Muscle of back (tissue), 11 donors: ENCODE results near the gene PCSK4. TPM values are rescaled to one million over a fixed set of nuclear protein-coding genes. Genes with fewer than 3 reads are reported as not detected.

ENCODE experiments used
- DNase-seq, 3 donors: peaks; one replicate each; pipeline versions ENCODE4 v3.0.0 to v3.0.0-alpha.2; 2013
- polyA plus RNA-seq, 10 donors: library from polyadenylated mRNA; unstranded; fragments of 120-200 nt; gene quantifications; one replicate each; pipeline ENCODE4 v1.2.1, GENCODE V29; 2013; ENCODE audit not compliant: insufficient read length in 10 of 10

The PCSK4 gene
- polyA plus RNA-seq, 10 donors = 0.46 to 2.0 (median 0.88) TPM

DNA sequence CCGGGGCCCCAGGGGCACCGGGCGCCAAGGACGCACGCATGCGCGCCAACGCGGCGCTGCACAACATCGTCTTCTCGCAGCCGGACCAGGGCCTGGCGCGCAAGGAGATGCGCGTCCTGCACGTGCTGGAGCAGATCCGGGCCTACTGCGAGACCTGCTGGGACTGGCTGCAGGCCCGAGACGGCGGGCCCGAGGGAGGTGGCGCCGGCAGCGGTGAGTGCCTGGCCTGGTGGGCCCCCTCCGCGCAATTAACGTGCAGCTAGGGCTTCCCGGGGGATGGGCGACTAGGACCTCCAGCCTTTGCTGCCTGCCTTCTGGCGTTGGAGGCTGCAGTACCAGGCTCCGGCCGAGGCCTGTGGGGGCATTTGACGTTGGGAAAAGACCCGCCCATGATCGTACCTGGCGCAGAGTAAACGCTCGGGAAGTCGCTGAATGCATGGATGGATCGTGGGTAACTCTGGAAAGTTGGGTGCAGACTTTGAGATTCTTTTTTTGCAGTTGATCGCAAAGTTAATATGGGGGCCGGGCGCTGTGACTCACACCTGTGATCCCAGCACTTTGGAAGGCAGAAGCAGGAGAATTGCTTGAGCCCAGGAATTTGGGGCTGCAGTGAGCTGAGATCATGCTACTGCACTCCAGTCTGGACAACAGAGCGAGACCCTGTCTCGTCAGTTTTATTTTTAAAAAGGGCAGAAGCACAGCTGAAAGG is 33.0 kb downstream of the PCSK4 start:
- DNase-seq = no peak

DNA sequence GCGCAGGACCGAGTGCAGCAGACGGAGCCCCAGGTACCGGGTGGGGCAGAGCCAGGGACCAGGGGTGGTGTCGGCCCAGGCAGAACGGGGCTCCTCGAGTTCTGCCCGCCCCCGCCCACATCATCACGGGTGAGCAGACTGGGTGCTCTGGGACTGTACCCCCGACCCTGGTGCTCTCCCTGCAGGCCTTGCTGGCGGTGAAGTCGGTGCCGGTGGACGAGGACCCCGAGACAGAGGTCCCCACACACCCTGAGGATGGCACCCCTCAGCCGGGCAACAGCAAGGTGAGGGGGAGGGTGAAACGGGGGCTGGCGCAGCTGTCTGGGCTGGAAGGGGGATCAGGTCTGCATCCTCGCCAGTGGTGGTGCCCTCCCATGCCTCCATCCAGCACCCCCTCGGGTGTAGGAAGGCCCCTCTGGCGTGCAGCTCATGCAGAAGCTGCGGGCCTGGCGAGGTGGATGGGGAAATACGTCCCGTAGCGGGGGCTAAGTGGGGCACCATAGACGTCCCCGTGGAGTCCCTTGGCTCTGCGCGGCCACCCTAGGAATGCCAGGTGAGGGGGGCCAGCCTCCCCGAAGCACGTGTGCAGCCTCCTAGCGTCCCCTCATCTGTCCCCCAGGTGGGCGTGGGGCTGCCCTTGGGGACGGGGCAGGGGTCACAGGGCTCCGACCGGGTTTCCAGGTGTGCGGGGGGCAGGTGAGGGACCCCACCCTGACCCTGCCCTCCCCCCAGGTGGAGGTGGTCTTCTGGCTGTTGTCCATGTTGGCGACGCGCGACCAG is 33.8 kb downstream of the PCSK4 start:
- DNase-seq = no peak

DNA sequence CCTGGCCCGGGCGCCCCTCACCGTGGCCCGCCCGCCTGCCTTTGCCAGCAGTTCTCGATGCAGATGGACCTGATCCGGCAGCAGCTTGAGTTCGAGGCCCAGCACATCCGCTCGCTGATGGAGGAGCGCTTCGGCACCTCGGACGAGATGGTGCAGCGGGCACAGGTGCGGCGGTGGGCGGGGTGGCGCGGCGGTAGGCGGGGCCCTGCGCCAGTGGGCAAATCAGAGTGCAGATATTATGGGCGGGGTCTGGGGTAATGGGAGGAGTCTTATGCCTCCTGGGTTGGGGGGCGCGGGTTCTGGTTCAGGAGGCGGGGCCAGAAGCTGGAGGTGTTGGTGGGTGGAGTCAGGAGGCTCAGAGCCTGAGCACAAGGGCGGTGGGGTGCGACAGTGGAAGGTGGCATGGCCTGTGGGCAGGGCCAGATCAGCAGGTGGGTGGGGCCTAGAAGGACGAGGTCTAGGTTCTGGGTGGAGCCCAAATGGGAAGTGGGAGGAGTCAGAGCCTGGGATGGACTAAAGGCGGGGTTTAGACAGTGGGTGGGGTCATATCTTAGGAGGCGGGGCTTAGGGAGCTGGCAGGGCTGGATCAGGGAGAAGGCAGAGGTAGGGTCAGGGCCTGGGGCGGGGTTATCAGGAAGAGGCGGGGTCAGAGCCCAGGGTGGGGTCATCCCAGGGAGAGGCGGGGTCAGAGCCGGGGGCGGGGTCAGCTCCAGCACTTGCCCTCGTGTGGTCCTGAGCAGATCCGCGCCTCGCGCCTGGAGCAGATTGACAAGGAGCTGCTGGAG is 34.6 kb downstream of the PCSK4 start:
- no peak for DNase-seq

DNA sequence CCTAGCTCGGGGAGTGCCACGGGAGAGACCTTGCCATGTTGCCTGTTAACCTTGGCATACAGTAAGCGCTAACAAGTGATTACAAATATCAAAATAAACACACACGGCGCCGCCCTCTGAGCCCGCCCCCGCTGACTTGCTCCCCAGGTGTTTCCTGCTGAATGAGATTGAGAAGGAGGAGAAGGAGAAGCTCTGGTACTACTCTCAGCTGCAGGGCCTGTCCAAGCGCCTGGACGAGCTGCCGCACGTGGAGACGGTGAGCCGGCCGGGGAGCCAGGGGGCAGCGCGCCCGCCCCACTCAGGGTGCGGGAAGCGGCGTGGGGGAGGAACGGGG is 35.2 kb downstream of the PCSK4 start:
- no peak for DNase-seq

DNA sequence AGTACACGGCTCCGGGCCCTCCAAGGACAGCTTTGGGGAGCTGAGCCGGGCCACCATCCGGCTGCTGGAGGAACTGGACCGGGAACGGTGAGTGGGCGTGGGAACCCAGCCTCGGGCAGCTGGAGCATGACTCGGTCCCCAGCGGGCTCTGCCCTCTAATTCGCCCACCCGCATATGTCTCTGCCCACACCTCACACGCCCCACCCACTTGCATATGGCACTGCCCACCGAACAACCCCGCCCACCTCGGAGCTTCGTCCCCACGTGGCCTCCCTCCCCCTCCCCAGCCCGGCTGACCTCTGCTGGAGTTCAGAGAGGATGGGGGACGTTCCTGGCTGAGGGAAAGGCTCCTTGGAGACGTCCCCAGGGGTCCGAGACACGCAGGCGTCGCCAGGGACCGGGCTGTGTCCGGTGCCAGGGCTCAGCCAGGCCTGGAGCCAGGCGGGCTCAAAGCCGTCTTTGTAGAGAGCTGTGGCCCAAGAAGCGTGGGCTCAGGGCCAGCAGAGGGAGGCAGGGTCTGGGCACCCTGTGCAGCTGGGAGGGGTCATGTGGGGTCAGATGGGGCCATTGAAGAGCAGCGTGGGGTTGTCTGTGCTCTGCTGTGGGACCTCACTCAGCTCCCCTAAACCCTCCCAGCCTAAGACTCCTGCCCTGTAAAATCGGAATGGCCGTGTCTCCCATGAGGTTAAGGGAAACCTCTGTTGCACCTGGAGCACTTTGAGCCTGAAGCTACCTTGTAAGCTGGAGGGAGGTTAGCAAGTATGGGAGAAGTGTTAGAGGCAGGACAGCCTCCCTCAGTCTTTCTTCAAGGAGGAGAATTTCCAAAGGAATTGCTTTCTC is 36.4 kb downstream of the PCSK4 start:
- no peak for DNase-seq

DNA sequence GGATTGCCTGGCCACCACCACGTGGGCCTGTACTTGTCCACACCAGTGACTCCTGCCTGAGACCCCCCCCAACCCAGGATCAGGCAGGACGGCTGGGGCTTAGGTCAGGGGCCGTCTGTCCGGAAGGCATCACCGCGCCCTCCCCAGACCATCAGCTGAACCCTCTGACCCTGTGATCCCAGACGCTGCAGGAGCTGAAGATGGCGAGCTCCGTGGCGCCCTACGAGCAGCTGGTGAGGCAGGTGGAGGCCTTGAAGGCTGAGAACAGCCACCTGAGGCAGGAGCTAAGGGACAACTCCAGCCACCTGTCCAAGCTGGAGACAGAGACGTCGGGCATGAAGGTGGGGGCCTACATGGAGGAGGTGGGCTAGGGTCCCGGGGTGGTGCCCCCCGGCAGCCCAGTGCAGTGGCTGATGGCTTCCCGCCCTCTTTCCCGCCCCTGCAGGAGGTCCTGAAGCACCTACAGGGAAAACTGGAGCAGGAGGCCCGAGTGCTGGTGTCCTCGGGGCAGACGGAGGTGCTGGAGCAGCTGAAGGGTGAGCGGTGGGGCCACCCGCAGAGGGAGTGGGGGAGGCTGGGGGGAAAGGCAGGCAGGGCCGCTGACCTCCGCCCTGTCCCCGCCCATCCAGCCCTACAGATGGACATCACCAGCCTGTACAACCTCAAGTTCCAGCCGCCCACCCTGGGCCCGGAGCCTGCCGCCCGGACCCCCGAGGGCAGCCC is 37.2 kb downstream of the PCSK4 start:
- no peak for DNase-seq

DNA sequence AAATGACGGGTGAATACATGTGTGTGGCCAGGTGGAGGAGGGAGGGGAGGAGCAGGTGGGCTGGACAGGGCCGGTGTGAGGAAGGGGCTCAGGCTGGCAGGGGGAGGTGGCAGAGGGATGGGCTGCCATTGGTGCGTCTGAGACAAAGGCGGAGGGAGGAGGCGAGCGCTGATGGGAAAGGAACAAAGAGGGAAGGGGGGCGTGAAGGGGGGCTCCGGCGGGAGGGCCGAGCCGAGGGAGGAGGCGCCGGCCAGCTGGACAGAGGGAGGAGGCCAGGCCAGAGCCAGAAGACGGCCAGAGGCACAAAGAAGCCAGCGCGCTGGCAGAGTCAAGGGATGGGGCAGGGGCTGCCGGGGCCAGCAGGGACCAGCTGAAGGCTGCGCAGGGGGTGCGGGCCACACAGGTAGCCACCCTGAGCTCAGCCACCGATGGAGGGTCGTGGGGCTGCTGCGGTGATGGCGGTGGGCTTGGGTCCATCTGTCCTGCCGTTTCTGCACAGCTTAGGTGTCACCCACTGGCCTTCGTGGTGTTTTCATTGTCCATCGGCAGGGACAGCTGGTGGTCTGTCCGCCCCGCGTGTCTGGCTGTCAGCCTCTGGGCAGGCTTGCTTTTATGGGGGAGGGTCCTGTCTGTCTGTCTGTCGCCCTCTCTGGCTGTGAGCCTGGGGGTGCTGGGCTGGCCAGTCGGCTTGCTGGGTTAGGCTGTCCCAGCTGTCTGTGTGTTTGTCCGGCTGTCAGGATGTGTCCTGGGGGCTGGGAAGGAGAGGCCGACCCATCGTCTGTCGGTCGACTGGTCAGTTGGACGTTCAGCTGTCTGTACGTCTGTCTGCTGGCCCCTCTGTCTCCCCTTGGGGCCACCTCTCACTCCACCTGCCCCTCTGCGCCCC is 38.0 kb downstream of the PCSK4 start:
- no peak for DNase-seq

DNA sequence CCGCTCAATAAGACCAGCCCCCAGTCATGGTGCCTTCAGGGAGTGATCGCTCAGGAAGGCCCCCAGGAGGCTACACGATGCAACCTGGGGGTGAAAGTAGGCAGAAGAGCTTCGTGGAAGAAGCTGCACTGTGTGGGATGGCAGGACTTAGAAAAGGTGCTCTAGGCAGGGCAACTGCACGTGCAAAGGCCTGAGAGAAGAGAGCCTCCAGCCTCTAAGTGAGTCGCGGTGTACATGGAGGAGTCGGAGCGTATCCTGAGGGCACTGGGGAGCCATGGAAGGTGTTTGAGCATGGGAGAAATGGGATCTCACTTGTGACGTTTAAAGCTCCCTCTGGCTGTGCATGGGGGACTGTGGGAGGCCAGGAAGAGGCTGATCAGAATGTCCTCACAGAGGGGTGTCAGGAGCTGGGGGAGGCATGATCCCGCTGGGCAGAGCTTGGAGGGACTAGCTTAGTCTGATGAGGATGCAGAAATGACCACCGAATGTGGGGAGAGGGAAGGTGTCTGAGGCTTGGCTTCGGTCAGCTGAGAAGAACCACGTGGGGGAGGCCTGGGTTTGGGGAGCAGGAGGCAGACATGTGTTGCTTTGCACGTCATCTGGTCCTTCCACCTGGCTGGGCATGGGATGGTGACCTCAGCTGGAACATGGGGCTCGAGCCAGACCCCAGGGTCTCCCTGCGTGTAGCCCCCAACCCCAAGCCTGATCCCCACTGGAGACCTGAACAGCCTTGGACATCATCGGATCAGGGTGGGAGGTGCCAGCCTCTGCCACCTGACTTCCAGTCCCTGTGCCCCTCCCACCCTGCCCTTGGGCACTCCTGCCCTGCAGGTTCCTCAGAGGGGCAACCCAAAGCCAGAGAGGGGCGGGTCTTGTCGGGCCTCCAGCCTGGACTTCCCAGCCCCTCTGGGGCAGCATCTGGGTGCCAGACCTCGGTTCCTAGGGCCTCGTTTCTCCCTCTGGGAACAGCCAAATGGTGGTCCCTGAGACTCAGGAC is 39.1 kb downstream of the PCSK4 start:
- DNase-seq = no peak

DNA sequence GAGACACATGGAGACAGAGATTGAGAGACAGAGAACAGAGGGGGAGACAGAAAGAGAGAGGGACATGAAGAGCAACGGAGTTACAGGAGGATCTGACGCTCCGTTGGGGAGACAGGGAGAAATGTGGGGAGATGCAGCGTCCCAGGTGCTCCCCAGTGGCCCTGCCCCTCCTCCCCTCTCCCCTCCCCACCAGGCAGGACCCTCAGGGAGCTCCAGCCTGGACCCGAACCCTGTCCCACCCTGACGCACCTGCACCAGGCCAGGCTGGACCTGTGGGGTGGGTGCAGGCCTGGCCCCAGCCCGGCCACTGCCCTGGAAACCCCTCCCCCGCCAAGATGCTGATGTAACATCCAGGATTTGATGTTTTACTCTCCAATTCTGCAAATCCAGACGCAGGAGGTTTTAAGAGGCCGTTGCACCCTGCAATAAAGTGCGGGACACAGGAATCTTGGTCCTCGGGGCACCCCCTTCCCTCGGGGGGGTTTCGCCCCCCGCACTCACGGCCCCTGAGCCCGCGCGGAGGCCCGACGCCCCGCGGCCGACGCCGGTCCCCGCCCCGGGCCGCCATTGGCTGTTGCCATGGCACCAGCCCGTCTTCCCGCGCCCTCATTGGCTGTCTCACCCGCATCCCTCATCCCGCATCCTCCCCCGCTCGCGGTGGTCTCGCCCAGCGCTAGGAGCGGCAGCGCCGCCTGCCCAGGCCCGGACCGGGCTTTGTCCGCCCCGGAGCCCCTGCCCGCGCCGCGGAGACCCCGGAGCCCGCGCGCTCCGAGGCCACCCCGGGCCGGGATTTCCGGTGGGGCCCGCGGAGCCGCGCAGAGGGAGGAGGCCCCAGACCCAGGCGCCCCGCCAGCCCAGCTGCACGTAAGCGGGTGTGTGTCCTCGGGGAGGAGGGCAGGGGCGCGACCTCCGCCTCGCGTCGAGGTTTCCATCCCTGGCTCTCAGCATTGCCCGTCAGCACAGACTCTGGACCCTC is 40.4 kb downstream of the PCSK4 start, which contains the start of gene APC2:
APC2 (plus strand) TSS at position 655 of the 976 bp plus-strand sequence. CDS start 2,881 bp downstream, outside the sequence.
- peak in 2 of 3 donors; percentile 30 to 72 for DNase-seq

DNA sequence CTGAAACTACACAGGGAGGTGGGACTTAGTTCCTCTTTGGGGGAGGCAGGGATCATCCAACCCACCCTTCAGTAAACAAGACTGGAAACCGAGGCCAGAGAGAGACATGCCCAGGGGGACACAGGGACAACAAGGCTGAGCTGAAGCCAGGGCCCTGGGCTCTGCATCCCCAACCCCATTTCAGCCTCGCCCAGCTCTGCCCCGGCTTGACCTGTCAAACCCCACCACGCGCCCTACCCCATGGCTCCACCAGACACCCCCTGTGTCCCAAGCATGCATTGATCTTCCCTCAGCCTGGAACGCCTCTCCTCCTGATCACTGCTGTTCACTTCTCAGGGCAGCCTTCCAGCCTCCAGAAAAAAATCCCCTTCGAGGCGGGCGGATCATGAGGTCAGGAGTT is 42.2 kb downstream of the PCSK4 start:
- DNase-seq = no peak

DNA sequence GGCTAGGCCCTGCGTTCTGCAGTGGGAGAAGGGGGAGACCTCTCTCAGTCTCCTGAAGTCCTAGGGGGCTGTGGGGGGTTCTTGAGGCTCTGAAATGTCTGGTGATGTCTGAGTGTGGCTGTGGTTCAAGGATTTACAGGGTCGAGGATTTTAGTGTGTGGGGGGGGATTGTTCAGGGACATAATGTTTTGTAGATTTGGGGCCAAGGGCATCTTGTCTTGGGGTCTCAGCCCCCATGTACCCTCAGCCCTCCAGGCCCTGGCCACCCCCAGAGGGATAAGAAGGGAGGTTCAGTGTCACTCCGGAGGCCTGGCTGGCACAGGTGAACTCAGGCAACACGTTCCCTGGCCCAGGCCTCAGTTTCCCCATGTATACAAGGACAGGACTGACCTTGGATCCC is 42.6 kb downstream of the PCSK4 start:
- DNase-seq = no peak

DNA sequence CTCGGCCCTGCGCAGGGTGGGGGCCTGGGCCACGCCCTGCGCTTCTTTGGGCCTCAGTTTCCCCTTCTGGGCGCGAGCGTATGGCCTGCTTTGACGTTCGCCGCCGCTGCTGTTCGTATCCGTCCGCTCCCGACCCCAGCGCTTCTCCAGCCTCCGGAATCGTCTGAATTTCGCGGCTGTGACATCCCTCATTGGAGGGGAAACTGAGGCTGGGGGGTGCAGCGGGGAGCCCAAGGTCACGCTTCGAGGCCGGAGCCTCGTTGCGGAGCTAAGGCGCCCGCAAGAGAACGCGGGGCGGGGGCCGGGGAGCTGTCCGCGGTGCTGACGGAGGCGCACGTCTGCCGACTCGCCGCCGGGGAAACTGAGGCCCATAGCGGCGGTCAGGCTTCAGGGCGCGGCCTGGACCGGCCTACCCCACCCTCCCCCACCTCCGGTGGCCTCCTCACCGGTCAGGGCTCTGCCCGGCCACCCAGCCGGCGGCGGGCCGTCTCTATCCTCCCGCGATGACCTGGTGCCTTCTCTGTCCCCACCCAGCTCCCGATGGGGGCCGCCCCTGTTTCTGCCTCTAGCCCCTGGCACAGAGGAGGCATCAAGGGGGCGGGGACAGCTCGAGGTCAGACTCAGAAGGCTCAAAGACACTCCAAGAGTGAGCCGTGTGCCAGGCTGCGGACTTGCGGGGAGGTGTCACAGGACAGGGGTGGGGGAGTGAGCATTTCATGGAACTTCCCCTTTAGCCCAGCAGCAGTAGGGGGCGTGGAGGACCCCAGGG is 43.3 kb downstream of the PCSK4 start:
- peak in 1 of 3 donors; percentile 68 for DNase-seq

DNA sequence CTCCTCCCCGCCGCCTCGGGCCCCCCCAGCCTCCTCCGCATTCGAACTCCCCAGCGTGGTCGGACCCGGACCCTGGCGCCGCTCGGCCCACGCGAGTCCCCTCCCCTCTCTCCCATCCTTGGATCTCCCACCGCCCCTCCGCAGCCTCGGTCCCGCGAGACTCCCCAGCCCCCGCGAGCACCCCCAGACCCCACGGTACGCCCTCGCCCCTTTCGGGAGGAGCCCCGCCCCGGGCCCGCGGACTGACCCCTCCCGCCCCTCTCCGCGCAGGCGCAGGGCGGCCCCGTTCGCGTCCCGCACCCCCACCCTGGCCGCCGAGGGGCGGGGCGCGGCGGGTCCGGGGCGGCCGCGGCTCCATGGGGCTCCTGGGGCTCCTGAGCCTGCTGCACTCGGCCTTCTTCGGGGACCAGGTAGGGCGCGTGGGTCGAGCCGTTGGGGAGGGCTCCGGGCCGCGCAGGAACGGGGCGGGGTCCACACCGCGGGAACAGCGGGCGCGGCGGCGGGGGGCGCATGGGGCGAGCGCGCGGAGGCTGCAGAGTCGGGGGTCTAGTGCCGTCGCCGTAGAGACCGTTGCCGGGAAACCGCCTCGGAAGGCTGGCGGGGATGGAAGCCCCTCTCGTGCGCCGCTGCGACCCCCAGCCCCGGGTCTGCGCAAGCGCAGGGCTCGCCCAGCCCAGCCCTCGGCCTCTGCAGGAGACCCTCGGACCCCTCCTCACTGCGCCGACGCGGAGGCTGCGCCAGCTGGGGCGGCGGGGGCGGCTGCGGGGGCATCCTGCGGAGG is 44.0 kb downstream of the PCSK4 start:
- DNase-seq = peak in 1 of 3 donors; percentile 57

DNA sequence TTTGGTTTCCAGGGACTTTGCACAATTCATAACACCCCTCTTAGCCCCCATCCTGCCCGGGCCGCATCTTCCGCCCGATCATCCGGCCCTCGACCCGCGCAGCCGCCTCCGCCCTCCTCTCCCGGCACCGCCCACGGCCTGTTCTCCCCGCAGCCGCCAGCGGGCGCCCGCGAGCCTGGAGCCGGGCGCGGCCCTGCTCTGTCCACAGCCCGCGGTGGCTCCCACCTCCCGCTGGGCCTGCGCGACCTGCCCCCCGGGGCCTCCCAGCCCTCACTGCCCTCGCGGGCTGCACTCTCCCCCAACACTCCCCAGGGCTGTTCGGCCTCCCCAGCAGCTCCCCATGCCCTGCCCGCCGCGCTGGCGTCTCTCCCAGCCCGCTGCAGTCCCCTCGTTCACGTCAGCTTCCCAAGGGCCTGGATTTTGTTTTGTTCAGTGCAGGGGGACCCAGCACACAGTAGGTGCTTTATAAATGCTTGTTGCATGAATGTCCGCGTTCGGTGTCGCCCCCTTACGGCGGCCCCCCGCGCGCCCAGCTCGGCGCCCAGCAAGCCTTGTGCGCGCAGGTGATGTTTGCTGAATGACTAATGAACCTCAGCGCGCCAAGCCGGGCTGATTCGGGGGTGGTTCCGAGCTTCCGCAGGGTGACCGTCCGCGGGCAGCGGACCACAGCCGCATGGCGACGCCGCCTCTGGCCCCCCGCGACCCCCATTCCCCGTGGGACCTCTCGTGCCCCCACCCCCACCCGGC is 44.8 kb downstream of the PCSK4 start:
- peak; percentile 39 to 88 (median 67) for DNase-seq
